TTC549 (cell line): ENCODE measurements around the gene ATP5F1A.
A peak's percentile ranks its signal among the peaks of the same experiment; 100 is the strongest.
"Not testable (repeated sequence)": the region's sequence is repeated elsewhere in the genome, so short reads cannot be mapped to it uniquely, and the experiment has no call there.

Source experiments
- FAIRE-seq: peaks from 2 replicates; lab custom pipeline; 2012; peaks lifted over from hg19 to GRCh38; lab: Jason Lieb, UNC

The ATP5F1A gene

GRCh38 chr18:46047369-46047768 is 50.7 kb downstream of the ATP5F1A start:
- not testable (repeated sequence) for FAIRE-seq

- FAIRE-seq: no peak
These were observed 51.4 kb downstream of the ATP5F1A start for GRCh38 chr18:46046688-46047087.

- FAIRE-seq: no peak
These were observed 52.0 kb downstream of the ATP5F1A start for GRCh38 chr18:46046126-46046525.

GRCh38 chr18:46042571-46043123 is 55.4 kb downstream of the ATP5F1A start:
- no peak for FAIRE-seq

GRCh38 chr18:46040747-46041104 is 57.4 kb downstream of the ATP5F1A start:
- no peak for FAIRE-seq

- no peak for FAIRE-seq
These were observed 57.9 kb downstream of the ATP5F1A start for GRCh38 chr18:46040033-46040746.

- no peak for FAIRE-seq
These were observed 60.4 kb downstream of the ATP5F1A start for GRCh38 chr18:46037512-46038305.

- peak; percentile 91 for FAIRE-seq
These were observed 62.1 kb downstream of the ATP5F1A start for GRCh38 chr18:46035696-46036680.

GRCh38 chr18:46034230-46034629 is 63.9 kb downstream of the ATP5F1A start:
- FAIRE-seq: no peak

GRCh38 chr18:46031741-46032140 is 66.4 kb downstream of the ATP5F1A start:
- no peak for FAIRE-seq
